Mucosa of rectum (tissue), 2 donors: ENCODE data around the gene ADRA2C.
"Not testable (repeated sequence)": the region's sequence is repeated elsewhere in the genome, so short reads cannot be mapped to it uniquely, and the experiment has no call there.

Source experiments
- H3K27ac ChIP-seq, 2 donors: one replicate each; pipeline ENCODE4 v1.7.0; 2013; ENCODE audit warnings: inconsistent platforms in 2 of 2, low read depth in 2 of 2, low read length in 2 of 2
- H3K27me3 ChIP-seq, 2 donors: one replicate each; pipeline ENCODE4 v1.7.0; 2013; ENCODE audit warnings: low read length in 2 of 2; ENCODE audit not compliant: control insufficient read depth in 2 of 2, insufficient read depth in 2 of 2
- H3K36me3 ChIP-seq, 2 donors: one replicate each; pipeline ENCODE4 v1.7.0; 2013; ENCODE audit warnings: low read length in 2 of 2; ENCODE audit not compliant: control insufficient read depth in 2 of 2, insufficient read depth in 2 of 2
- H3K4me1 ChIP-seq, 2 donors: one replicate each; pipeline ENCODE4 v1.7.0; 2013; ENCODE audit warnings: low read length in 2 of 2, mild to moderate bottlenecking in 1 of 2; ENCODE audit not compliant: control insufficient read depth in 2 of 2, insufficient read depth in 2 of 2
- H3K4me3 ChIP-seq, 2 donors: one replicate each; pipeline ENCODE4 v1.7.0; 2013; ENCODE audit warnings: low read length in 2 of 2
- H3K9ac ChIP-seq, 2 donors: one replicate each; pipeline ENCODE4 v1.7.0; 2013; ENCODE audit warnings: low read length in 2 of 2, low read depth in 1 of 2, mild to moderate bottlenecking in 1 of 2
- H3K9me3 ChIP-seq, 2 donors: one replicate each; pipeline ENCODE4 v1.7.0; 2013; ENCODE audit warnings: low read length in 2 of 2; ENCODE audit not compliant: control insufficient read depth in 2 of 2
- donor health status: healthy.
- donor health status: Normal muscosa, but diverticular disease.

Gene ADRA2C

GRCh38 chr4:3810796-3811485 is 44.8 kb downstream of the ADRA2C start:
- Histone ChIP-seq H3K4me1 (no peaks in the 10 kb centered on the region), H3K4me3 (no peak overlapping the region), H3K27me3 (no peaks in the 10 kb centered on the region)

GRCh38 chr4:3811621-3812020 is 45.4 kb downstream of the ADRA2C start:
- no peak overlapping the region for H3K27ac ChIP-seq
- H3K9ac ChIP-seq = no peak overlapping the region
- no peaks in the 10 kb centered on the region for H3K36me3 ChIP-seq
- no peaks in the 10 kb centered on the region for H3K27me3 ChIP-seq
- H3K4me1 ChIP-seq = no peaks in the 10 kb centered on the region
- H3K9me3 ChIP-seq = no peaks in the 10 kb centered on the region
- H3K4me3 ChIP-seq = no peak overlapping the region

More at GRCh38 chr4:3810796-3811485, 44.8 kb downstream of the ADRA2C start:
- Histone ChIP-seq H3K36me3 (no peaks in the 10 kb centered on the region), H3K9ac (no peak overlapping the region), H3K9me3 (no peaks in the 10 kb centered on the region), H3K27ac (no peak overlapping the region)

GRCh38 chr4:3812211-3812934 is 46.2 kb downstream of the ADRA2C start:
- H3K9ac ChIP-seq = no peak overlapping the region
- no peaks in the 10 kb centered on the region for H3K27me3 ChIP-seq
- H3K36me3 ChIP-seq = no peaks in the 10 kb centered on the region
- H3K9me3 ChIP-seq = no peaks in the 10 kb centered on the region
- no peak overlapping the region for H3K27ac ChIP-seq
- H3K4me1 ChIP-seq = no peaks in the 10 kb centered on the region
- H3K4me3 ChIP-seq = no peak overlapping the region

- Histone ChIP-seq H3K9me3 (no peaks in the 10 kb centered on the region), H3K27me3 (no peaks in the 10 kb centered on the region), H3K27ac (no peak overlapping the region), H3K4me1 (no peaks in the 10 kb centered on the region), H3K36me3 (no peaks in the 10 kb centered on the region), H3K9ac (no peak overlapping the region), H3K4me3 (no peak overlapping the region)
Observed at GRCh38 chr4:3813151-3814052, 47.2 kb downstream of the ADRA2C start.

- H3K4me1 ChIP-seq = no peaks in the 10 kb centered on the region
- H3K9me3 ChIP-seq = no peaks in the 10 kb centered on the region
- H3K27ac ChIP-seq = no peak overlapping the region
- no peaks in the 10 kb centered on the region for H3K27me3 ChIP-seq
- H3K9ac ChIP-seq = no peak overlapping the region
- H3K4me3 ChIP-seq = no peak overlapping the region
- no peaks in the 10 kb centered on the region for H3K36me3 ChIP-seq
Observed at GRCh38 chr4:3814053-3814570, 47.9 kb downstream of the ADRA2C start.

- not testable (repeated sequence) for H3K9ac ChIP-seq, H3K36me3 ChIP-seq, H3K27ac ChIP-seq, H3K4me1 ChIP-seq, H3K27me3 ChIP-seq, H3K4me3 ChIP-seq, H3K9me3 ChIP-seq
Observed at GRCh38 chr4:3814838-3815237, 48.7 kb downstream of the ADRA2C start.

- Histone ChIP-seq H3K9me3 (no peaks in the 10 kb centered on the region), H3K27ac (no peak overlapping the region), H3K9ac (no peak overlapping the region), H3K27me3 (no peaks in the 10 kb centered on the region), H3K4me3 (no peak overlapping the region), H3K36me3 (no peaks in the 10 kb centered on the region), H3K4me1 (no peaks in the 10 kb centered on the region)
Observed at GRCh38 chr4:3816256-3816825, 50.2 kb downstream of the ADRA2C start.

- Histone ChIP-seq H3K4me1 (no peaks in the 10 kb centered on the region), H3K4me3 (no peak overlapping the region), H3K36me3 (no peaks in the 10 kb centered on the region), H3K9me3 (no peaks in the 10 kb centered on the region), H3K9ac (no peak overlapping the region), H3K27ac (no peak overlapping the region), H3K27me3 (no peaks in the 10 kb centered on the region)
Observed at GRCh38 chr4:3816983-3817960, 51.1 kb downstream of the ADRA2C start.
